HG02938 (cell line): ENCODE measurements around the gene ADNP2.

Experiments
- ATAC-seq: cut with Tn5 transposase; IDR thresholded peaks from one replicate; pipeline ENCODE4 v1.9.1; 2021; ENCODE audit warnings: mild to moderate bottlenecking, moderate library complexity; ENCODE audit not compliant: unreplicated experiment

The ADNP2 gene

DNA sequence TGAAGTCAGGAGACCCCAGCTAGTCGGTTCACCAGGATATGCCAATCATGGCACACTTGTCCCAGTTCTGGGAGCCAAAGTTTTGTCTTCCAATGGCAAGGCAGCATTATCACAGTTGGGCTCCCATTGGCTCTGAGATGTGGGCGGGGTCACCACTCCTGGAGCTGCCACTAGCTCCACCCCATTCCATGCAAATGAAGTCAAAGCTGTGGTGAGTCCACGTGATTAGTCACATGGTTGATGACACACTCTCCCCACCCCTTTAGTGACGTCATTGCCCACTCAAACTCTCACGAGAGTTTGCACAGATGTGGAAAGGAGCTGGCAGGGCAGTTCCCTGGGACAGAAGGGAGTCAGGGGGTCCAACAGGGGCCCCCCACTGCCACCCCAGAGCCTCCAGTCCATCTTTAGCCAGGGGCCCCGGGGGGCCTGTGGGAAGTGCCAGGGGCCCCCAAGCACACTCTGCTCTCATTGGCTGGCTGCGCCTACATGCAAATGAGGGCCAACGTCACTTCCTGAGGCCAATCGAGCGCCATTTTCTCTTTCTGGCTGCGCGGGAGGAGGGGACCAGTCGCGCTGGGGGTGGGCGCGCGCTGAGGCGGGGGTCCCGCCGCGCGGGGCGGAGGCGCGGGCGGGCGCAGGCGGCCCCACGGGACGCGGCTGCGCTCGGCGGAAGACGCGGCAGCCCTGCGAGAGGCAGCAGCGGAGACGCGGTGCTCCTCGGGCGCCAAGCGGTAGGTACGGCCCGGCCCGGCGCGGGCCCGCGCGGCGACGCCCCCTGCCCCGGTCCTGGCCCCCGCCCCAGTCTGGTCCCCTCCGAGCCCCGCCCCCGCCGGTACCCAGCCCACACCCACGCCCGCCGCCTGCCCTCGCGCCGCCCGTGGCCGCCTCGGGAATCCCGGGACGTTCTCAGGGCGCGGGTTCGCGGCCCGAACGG, at the start of gene ADNP2:
TSS of gene ADNP2 (plus strand) at position 524 of the 937 bp plus-strand sequence. CDS start 8,281 bp downstream, outside the sequence.
- peak; percentile 69 for ATAC-seq

GRCh38 chr18:80059945-80060344, 49.1 kb upstream of the ADNP2 start:
- ATAC-seq = no peak

DNA sequence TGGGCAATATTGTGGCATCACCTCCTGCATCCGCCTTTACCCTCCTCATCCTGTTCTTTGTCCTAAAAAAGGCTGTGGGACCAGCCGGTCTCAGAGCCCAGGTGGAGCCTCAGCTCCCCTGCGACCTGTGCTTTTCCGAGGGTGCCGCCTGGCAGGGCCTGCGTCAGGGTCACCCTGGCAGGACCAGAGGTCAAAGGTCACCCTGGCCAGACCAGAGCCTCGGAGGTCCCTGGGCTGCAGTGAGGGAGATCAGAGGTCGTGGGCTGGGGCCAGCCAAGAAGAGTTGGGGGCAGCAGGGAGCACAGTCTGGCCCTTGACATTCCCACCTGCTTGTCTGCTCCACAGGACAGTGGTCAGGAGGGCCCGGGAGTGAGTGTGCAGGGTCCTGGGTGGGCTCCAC, 43.4 kb upstream of the ADNP2 start:
- no peak for ATAC-seq

- ATAC-seq = no peak
Observed at GRCh38 chr18:80067321-80067720, 41.7 kb upstream of the ADNP2 start.

- ATAC-seq = no peak
Observed at GRCh38 chr18:80067897-80068296, 41.2 kb upstream of the ADNP2 start.

DNA sequence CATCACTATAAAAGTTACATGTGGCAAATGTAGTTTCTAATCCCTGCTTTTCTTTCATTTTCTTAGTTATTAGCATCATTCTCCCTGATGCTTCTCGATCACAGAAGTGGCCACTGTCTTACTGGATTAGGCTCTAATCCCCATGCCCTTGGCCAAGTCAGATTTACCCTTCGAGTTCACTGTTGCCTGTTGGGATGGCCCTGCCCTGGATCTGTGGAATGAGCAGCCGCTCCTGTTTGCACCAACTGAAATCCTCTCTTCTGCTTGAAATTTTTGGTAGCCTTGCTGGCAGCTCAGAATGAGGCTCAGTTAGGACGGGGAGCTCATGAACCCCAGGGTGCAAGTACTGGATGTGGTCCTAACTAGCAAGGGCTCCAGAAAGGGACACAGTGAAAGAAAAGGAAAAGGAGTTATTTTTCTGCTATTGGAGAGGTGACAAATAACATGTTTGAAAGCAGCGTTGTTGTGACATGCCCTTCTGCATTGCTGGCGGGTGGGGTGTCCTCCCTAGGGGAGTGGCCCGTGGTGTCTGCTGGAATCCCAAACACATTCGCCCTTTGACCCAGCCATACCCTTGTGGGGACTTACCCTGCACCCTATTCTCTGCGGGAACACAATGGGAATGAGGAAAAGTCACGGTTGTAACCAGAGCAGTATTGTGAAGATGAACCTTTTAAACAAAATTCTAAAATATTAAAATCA, 40.3 kb upstream of the ADNP2 start:
- ATAC-seq = no peak

DNA sequence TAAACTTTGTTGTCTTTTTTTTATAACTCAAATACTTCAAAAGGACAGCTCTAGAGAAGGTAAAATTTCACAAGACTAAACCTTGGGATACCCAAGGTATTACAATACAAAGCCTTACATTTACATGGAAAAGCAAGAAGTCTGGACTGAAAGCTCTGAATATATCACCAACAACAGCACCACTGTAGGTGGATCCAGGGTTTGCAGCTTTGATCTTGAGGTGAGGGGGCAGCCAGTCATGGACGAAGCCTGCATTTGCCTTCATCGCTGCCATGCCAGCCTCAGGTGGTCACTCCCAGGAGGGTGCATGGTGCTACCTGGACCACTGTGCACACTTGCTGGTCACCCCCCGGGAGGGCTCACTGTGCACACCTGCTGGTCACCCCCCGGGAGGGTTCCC, 38.2 kb upstream of the ADNP2 start:
- ATAC-seq = no peak

DNA sequence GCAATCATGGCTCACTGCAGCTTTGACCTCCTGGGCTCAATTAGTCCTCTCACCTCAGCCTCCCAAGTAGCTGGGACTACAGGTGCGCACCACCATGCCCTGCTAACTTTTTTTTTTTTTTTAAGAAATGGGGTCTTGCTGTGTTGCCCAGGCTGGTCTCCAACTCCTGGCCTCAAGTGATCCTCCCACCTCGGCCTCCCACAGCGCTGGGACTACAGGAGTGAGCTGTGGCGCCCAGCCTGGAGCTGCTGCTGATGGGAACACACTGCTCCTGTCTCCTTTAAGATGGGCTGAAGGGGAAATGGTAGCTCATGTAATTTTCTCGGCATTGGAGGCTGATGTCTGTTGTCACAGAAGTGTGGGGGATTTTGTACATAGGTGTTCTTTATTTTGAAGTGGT, 34.9 kb upstream of the ADNP2 start:
- no peak for ATAC-seq

DNA sequence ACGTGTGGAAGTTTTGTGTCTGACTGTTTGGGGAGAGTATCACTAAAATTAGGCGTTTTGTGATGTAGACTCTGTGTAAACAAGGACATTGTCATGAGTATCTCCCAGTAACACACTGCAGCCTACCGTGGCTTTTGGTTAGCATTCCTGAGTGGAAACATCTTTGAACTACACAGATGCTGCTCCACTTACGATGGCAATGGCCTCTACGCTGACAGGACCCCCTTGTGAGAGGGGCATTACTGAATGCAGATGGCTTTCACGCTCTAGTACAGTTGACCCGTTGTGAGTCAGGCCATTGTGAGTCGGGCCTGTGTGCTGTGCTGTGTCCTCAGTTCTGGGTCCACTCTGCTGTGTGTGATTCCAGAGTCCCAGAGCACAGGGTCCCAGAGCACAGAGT, 34.4 kb upstream of the ADNP2 start:
- ATAC-seq = no peak

DNA sequence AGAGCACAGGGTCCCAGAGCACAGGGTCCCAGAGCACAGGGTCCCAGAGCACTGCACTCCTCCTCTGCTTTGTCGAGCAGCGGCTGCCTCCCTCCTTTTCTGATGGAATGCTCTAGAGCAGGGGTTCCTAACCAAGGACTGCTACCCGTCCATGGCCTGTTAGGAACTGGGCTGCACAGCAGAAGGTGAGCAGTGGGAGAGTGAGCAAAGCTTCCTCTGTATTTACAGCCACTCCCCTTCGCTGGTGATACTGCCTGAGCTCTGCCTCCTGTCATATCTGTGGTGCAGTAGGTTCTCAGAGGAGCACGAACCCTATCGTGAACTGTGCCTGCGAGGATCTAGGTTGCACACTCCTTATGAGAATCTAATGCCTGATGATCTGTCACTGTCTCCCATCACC, 33.1 kb upstream of the ADNP2 start:
- ATAC-seq = no peak

- ATAC-seq = no peak
Observed at GRCh38 chr18:80076379-80076778, 32.7 kb upstream of the ADNP2 start.

GRCh38 chr18:80077873-80078272, 31.2 kb upstream of the ADNP2 start:
- no peak for ATAC-seq

- ATAC-seq = no peak
Observed at GRCh38 chr18:80086281-80086680, 22.8 kb upstream of the ADNP2 start.

DNA sequence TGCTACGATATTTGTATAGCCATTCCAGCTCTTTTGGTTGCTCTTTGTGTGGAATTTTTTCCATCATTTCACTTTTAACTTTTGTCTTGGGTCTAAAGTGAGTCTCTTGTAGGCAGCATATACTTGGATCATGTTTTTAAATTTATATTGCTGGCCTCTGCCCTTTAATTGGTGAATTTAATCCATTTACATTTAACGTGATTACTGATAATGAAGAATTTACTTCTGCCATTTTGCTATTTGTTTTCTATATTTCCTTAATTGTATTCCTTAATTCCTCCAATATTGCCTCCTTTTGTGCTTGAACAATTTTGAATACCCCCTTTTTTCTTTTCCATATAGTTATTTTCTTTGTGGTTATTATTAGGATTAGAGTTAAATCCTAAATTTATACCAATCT, 21.0 kb upstream of the ADNP2 start:
- ATAC-seq = no peak

GRCh38 chr18:80088823-80089222, 20.2 kb upstream of the ADNP2 start:
- no peak for ATAC-seq

GRCh38 chr18:80095414-80095813, 13.6 kb upstream of the ADNP2 start:
- no peak for ATAC-seq

- ATAC-seq = no peak
Observed at GRCh38 chr18:80096032-80096565, 13.0 kb upstream of the ADNP2 start.

DNA sequence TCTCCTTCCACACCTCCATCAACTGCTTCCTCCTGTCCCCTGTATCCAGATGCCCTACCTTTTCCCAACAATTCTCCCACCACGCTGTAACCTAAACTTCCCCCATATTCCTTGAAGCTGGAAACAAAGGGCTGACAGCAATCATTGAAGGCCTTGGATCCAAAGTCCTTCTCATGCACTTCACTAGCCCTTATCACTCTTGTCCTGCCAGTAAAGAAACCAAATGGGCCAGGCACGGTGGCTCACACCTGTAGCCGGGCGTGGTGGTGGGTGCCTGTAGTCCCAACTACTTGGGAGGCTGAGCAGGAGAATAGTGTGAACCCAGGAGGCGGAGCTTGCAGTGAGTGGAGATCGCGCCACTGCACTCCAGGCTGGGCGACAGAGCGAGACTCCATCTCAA, 11.9 kb upstream of the ADNP2 start:
- no peak for ATAC-seq

DNA sequence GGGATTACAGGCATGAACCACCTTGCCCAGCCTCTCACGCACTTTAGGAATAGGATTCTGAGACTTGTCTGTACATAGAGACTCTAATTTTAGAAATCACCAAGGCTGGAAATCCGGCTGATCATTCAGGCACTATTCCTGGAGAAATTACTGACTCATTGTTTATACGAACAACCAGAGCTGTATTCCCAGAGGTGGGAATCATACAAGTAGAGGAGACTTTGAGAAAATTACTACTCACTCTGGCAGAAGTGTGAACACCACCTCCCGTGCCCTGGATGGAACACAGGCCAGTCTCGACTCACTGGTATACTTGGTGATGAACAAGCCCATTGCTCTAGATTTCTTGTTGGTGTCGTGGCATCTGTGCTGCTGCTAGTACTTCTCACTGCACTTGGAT, 5.8 kb upstream of the ADNP2 start:
- no peak for ATAC-seq

- no peak for ATAC-seq
Observed at GRCh38 chr18:80104364-80104779, 4.7 kb upstream of the ADNP2 start.

GRCh38 chr18:80105369-80106167, 3.5 kb upstream of the ADNP2 start:
- ATAC-seq = peak; percentile 35
